ENCODE data around the gene GET4. TPM values are rescaled to one million over a fixed set of nuclear protein-coding genes. Genes with fewer than 3 reads are reported as not detected.

The GET4 gene
- total RNA-seq, 2 donors from 2014 or later, result 34.8 to 42.2 TPM

GRCh38 chr7:904847-905246, 28.5 kb downstream of the GET4 start:
- no peak for DNase-seq
- Histone ChIP-seq H3K27me3 (no peaks in the 10 kb centered on the region), H3K36me3 (replicated peaks in 1 of 2; ENCODE audit: insufficient read depth in 1 of 2, low read depth in 2 of 2) (no peaks in the 10 kb centered on the region), H3K4me3 (no peak overlapping the region), H3K4me1 (peaks cover 9% of the 10 kb centered on the region), H3K27ac (no peak overlapping the region), H3K9me3 (no peaks in the 10 kb centered on the region)
- 66 to 82% methylated on average over 11 to 15 of the region's 20 CpGs for WGBS, 2 donors
- intact Hi-C loops (cut with DNase I), result loop anchor here (5.0 to 10.0 kb wide), 2 partner anchors 62 to 170 kb away; no protein-coding TSS in a partner anchor
- TF ChIP-seq POLR2A (IDR thresholded peaks at IDR 0.05) (no peak), CTCF (IDR thresholded peaks at IDR 0.05) (no peak)
- no peak for ATAC-seq

DNA sequence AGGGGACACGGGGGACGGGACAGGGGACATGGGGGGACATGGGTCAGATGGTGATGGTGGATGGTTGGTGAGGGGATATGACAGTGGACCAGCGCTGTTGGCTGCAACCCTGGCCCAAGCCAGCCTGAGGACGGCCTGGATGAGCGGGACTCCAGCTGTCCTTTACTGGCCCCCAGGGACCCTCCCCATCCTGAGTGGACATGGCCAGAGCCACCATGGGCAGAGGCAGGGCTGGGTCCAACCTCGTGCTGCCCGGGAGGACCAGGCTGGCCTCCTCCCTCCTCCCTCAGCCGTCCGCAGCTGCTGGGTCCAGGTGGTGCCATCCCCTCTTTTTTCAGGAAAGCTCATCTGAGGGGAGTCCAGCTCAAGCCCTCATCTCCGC, 30.4 kb downstream of the GET4 start:
- H3K9me3 ChIP-seq, result no peaks in the 10 kb centered on the region
- no peak overlapping the region for H3K4me3 ChIP-seq
- no peak overlapping the region for H3K27ac ChIP-seq
- no peaks in the 10 kb centered on the region for H3K4me1 ChIP-seq
- intact Hi-C loops (cut with DNase I), result loop anchor here (10.0 kb wide), 1 partner anchor 168 kb away; no protein-coding TSS in a partner anchor
- no peaks in the 10 kb centered on the region for H3K27me3 ChIP-seq
- H3K36me3 ChIP-seq (replicated peaks in 1 of 2; ENCODE audit: insufficient read depth in 1 of 2, low read depth in 2 of 2), result no peaks in the 10 kb centered on the region
- no peak for TF ChIP-seq POLR2A (IDR thresholded peaks at IDR 0.05)
- TF ChIP-seq CTCF (IDR thresholded peaks at IDR 0.05), result no peak
- 73 to 77% methylated on average over 6 of the region's 10 CpGs for WGBS, 2 donors
- no peak for DNase-seq
- ATAC-seq, result no peak

DNA sequence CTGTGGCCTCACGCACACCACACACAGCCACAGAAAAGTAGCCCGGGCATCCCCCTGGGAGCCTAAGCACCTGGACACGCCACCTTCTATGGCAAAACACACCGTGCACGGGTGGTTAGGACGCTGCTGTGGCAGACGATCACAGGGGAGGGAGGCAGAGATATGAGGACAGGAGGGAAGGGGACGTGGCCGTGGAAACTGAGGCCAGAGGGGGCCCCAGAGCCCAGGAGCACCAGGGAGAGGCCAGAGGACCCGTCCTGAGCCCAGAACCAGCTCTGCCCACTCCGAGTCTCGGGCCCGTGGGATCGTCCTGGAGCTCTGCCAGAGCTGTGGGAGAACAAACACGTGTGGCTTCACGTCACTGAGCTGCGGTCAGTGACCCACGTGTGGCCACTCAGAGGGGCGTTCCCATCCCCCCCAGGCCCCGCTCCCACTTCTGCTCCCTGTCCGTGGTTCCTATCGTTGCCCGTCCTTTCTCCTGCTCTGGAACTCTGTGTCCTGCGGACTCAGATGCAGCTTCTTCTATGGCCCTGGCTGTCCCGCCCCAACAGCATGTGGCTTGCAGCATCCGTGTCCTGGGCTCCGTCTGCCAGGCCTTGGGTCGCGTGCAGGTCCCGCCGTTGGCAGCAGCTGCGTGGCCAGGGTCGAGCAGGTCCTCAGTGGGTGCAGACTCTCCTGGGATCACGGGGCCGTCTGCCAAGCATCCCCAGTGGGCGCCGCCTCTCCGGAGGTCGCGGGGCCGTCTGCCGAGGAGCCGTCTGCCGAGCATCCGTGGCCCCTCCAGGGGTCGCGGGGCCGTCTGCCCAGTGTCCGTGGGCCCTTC, 31.0 kb downstream of the GET4 start:
- H3K9me3 ChIP-seq, result no peaks in the 10 kb centered on the region
- H3K36me3 ChIP-seq (replicated peaks in 1 of 2; ENCODE audit: insufficient read depth in 1 of 2, low read depth in 2 of 2), result no peaks in the 10 kb centered on the region
- H3K27ac ChIP-seq, result no peak overlapping the region
- intact Hi-C loops (cut with DNase I), result loop anchor here (10.0 kb wide), 1 partner anchor 167 kb away; no protein-coding TSS in a partner anchor
- H3K4me1 ChIP-seq, result no peaks in the 10 kb centered on the region
- DNase-seq (peak in 1 of 4 donors; percentile 60), ATAC-seq (no peak)
- H3K27me3 ChIP-seq, result no peaks in the 10 kb centered on the region
- TF ChIP-seq POLR2A (IDR thresholded peaks at IDR 0.05) (no peak), CTCF (IDR thresholded peaks at IDR 0.05) (no peak)
- WGBS, 2 donors, result 57 to 65% methylated on average over 21 to 28 of the region's 49 CpGs
- H3K4me3 ChIP-seq, result no peak overlapping the region

- H3K27ac ChIP-seq, result no peak overlapping the region
- ATAC-seq (no peak), DNase-seq (no peak)
- 80 to 93% methylated on average over 5 to 12 of the region's 12 CpGs for WGBS, 2 donors
- no peaks in the 10 kb centered on the region for H3K4me1 ChIP-seq
- no peaks in the 10 kb centered on the region for H3K9me3 ChIP-seq
- H3K36me3 ChIP-seq (replicated peaks in 1 of 2; ENCODE audit: insufficient read depth in 1 of 2, low read depth in 2 of 2), result no peaks in the 10 kb centered on the region
- H3K27me3 ChIP-seq, result no peaks in the 10 kb centered on the region
- intact Hi-C loops (cut with DNase I), result loop anchor here (10.0 kb wide), 1 partner anchor 167 kb away; no protein-coding TSS in a partner anchor
- TF ChIP-seq POLR2A (IDR thresholded peaks at IDR 0.05) (no peak), CTCF (IDR thresholded peaks at IDR 0.05) (no peak)
- H3K4me3 ChIP-seq, result no peak overlapping the region
Measured at GRCh38 chr7:908159-908581, 31.8 kb downstream of the GET4 start.

Data from body of pancreas (tissue), 4 donors.